ENCODE results near the gene OR1S2. TPM values are rescaled to one million over a fixed set of nuclear protein-coding genes. Genes with fewer than 3 reads are reported as not detected.

The OR1S2 gene
- total and polyA plus RNA-seq, 2 donors from 2014 or later, result not detected

DNA sequence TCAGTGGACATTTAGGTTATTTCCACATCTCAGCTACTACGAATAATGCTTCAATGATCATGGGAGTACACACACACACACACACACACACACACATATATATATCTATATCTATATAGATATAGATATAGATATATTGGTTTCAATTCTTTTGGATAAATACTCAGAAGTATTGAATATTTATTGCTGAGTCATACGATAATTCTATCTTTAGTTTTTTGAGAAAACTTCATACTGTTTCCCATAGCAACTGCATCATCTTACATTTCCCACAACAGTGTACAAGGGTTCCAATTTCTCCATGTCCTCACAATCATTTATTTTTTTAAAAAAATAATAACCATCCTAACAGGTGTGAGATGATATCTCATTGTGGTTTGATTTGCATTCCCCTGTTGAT lies 8.0 kb downstream of the OR1S2 start:
- TF ChIP-seq, protein P1, sequence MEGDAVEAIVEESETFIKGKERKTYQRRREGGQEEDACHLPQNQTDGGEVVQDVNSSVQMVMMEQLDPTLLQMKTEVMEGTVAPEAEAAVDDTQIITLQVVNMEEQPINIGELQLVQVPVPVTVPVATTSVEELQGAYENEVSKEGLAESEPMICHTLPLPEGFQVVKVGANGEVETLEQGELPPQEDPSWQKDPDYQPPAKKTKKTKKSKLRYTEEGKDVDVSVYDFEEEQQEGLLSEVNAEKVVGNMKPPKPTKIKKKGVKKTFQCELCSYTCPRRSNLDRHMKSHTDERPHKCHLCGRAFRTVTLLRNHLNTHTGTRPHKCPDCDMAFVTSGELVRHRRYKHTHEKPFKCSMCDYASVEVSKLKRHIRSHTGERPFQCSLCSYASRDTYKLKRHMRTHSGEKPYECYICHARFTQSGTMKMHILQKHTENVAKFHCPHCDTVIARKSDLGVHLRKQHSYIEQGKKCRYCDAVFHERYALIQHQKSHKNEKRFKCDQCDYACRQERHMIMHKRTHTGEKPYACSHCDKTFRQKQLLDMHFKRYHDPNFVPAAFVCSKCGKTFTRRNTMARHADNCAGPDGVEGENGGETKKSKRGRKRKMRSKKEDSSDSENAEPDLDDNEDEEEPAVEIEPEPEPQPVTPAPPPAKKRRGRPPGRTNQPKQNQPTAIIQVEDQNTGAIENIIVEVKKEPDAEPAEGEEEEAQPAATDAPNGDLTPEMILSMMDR (IDR thresholded peaks at IDR 0.05; ENCODE audit: borderline replicate concordance, extremely low read depth, insufficient read depth), result no peak
- Histone ChIP-seq H3K9ac (ENCODE audit: low read length in 3 of 3) (no peak overlapping the region), H3K4me3 (ENCODE audit: low read length in 3 of 3) (no peak overlapping the region), H3K27me3 (ENCODE audit: control insufficient read depth, insufficient read depth, low read length) (no peaks in the 10 kb centered on the region), H3K4me1 (ENCODE audit: control insufficient read depth in 2 of 3, insufficient read depth in 2 of 3, low read depth in 1 of 3, low read length in 3 of 3) (no peaks in the 10 kb centered on the region), H3K27ac (ENCODE audit: low read depth in 2 of 2, low read length in 2 of 2) (no peak overlapping the region), H3K9me3 (ENCODE audit: control insufficient read depth in 2 of 3, insufficient read depth in 1 of 3, low read length in 3 of 3) (peaks cover 0 to 5% (median 4%) of the 10 kb centered on the region in 3 donors), H3K36me3 (ENCODE audit: control insufficient read depth in 2 of 3, insufficient read depth in 3 of 3, low read length in 3 of 3) (no peaks in the 10 kb centered on the region)
- intact Hi-C loops (cut with DNase I), result no loop called here
- FAIRE-seq, result no peak
- DNase-seq, result no peak

DNA sequence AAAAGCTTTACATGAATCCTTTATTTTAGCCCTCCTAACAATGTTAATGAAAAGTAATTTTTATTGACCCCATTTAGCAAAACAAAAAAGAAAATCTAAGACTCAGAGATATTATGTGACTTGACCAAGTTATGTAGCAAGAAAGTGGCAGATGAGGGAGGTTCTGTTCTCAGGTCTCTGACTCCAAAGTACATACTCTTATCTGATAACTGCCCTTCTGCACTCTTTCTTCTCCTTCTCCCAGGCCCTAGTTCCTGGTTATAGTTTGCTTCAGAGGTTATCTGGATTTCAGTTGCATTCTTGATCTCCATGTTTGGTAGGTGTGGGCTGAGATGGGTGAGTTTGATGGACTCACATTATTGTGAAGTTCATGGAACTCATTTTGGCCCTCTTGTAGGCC lies 10.6 kb downstream of the OR1S2 start:
- H3K4me3 ChIP-seq (ENCODE audit: low read length in 3 of 3), result no peak overlapping the region
- no peaks in the 10 kb centered on the region for H3K36me3 ChIP-seq (ENCODE audit: control insufficient read depth in 2 of 3, insufficient read depth in 3 of 3, low read length in 3 of 3)
- no peak overlapping the region for H3K9ac ChIP-seq (ENCODE audit: low read length in 3 of 3)
- H3K27ac ChIP-seq (ENCODE audit: low read depth in 2 of 2, low read length in 2 of 2), result no peak overlapping the region
- intact Hi-C loops (cut with DNase I), result no loop called here
- peaks cover 0 to 5% (median 4%) of the 10 kb centered on the region in 3 donors for H3K9me3 ChIP-seq (ENCODE audit: control insufficient read depth in 2 of 3, insufficient read depth in 1 of 3, low read length in 3 of 3)
- TF ChIP-seq, protein P1 (IDR thresholded peaks at IDR 0.05; ENCODE audit: borderline replicate concordance, extremely low read depth, insufficient read depth), result no peak
- DNase-seq (no peak), FAIRE-seq (no peak)
- H3K4me1 ChIP-seq (ENCODE audit: control insufficient read depth in 2 of 3, insufficient read depth in 2 of 3, low read depth in 1 of 3, low read length in 3 of 3), result no peaks in the 10 kb centered on the region
- no peaks in the 10 kb centered on the region for H3K27me3 ChIP-seq (ENCODE audit: control insufficient read depth, insufficient read depth, low read length)

DNA sequence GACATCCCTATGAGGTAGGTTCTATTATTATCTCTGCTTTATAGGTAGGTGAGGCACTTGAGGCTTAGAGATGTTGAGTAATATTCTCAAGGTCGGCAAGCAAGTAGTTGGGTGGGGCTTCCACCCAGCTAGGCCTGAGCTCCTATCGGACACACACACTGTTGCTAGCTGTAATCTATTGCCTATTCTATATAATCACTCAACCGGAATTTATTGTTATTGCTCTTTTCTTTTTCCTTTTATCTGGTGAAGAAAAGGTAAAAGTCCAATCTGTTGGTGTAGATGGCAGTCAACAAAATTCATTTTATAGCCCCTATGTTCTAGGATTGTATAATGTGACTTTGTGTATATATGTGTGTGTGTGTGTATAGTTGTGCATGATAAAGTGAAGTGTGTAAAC lies 11.7 kb downstream of the OR1S2 start:
- FAIRE-seq (no peak), DNase-seq (no peak)
- no peak overlapping the region for H3K4me3 ChIP-seq (ENCODE audit: low read length in 3 of 3)
- no peaks in the 10 kb centered on the region for H3K4me1 ChIP-seq (ENCODE audit: control insufficient read depth in 2 of 3, insufficient read depth in 2 of 3, low read depth in 1 of 3, low read length in 3 of 3)
- intact Hi-C loops (cut with DNase I), result no loop called here
- H3K27me3 ChIP-seq (ENCODE audit: control insufficient read depth, insufficient read depth, low read length), result no peaks in the 10 kb centered on the region
- no peaks in the 10 kb centered on the region for H3K36me3 ChIP-seq (ENCODE audit: control insufficient read depth in 2 of 3, insufficient read depth in 3 of 3, low read length in 3 of 3)
- TF ChIP-seq, protein P1 (IDR thresholded peaks at IDR 0.05; ENCODE audit: borderline replicate concordance, extremely low read depth, insufficient read depth), result no peak
- H3K9ac ChIP-seq (ENCODE audit: low read length in 3 of 3), result no peak overlapping the region
- H3K27ac ChIP-seq (ENCODE audit: low read depth in 2 of 2, low read length in 2 of 2), result no peak overlapping the region
- H3K9me3 ChIP-seq (ENCODE audit: control insufficient read depth in 2 of 3, insufficient read depth in 1 of 3, low read length in 3 of 3), result no peaks in the 10 kb centered on the region

DNA sequence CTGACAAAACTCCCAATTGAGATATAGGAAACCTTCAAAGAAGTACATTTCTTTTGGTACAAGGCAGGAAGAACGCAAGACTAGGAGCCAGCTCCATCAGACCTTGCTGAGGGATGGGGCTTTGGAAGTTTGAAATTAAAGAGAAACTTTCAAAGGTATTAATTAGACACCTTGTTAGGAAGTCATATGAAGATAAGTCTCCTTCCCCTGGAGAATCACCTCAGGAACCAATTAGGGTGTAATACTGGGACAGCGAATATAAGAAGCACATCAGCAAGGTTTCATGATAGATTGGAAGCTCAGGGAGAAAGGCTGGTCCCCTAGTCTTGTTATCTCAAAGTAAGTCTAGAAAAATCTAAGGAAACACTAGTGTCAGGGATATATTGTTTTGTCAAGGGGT lies 15.2 kb downstream of the OR1S2 start, which contains the start of gene OR9Q2:
Gene OR9Q2 (plus strand): TSS at position 301 of the 400 bp plus-strand sequence. CDS start 1,421 bp downstream, outside the sequence.
- Histone ChIP-seq H3K9me3 (ENCODE audit: control insufficient read depth in 2 of 3, insufficient read depth in 1 of 3, low read length in 3 of 3) (no peaks in the 10 kb centered on the region), H3K36me3 (ENCODE audit: control insufficient read depth in 2 of 3, insufficient read depth in 3 of 3, low read length in 3 of 3) (no peaks in the 10 kb centered on the region), H3K9ac (ENCODE audit: low read length in 3 of 3) (no peak within 1 kb of the TSS), H3K27me3 (ENCODE audit: control insufficient read depth, insufficient read depth, low read length) (no peaks in the 10 kb centered on the region), H3K4me3 (ENCODE audit: low read length in 3 of 3) (no peak within 1 kb of the TSS), H3K27ac (ENCODE audit: low read depth in 2 of 2, low read length in 2 of 2) (no peak within 1 kb of the TSS), H3K4me1 (ENCODE audit: control insufficient read depth in 2 of 3, insufficient read depth in 2 of 3, low read depth in 1 of 3, low read length in 3 of 3) (no peaks in the 10 kb centered on the region)
- TF ChIP-seq, protein P1 (IDR thresholded peaks at IDR 0.05; ENCODE audit: borderline replicate concordance, extremely low read depth, insufficient read depth), result no peak
- FAIRE-seq (no peak), DNase-seq (no peak)
- intact Hi-C loops (cut with DNase I), result no loop called here
